Endothelial cell of hepatic sinusoid (primary cell): ENCODE data around the gene VSIG8.
"Not testable (repeated sequence)": the region's sequence is repeated elsewhere in the genome, so short reads cannot be mapped to it uniquely, and the experiment has no call there.

ENCODE experiments used
- in situ Hi-C: cut with HindIII; loops from 2 replicates; pipeline ENCODE4 v1.10.0; 2017; ENCODE audit warnings: low sequenced_read_pairs

VSIG8 gene, protein sequence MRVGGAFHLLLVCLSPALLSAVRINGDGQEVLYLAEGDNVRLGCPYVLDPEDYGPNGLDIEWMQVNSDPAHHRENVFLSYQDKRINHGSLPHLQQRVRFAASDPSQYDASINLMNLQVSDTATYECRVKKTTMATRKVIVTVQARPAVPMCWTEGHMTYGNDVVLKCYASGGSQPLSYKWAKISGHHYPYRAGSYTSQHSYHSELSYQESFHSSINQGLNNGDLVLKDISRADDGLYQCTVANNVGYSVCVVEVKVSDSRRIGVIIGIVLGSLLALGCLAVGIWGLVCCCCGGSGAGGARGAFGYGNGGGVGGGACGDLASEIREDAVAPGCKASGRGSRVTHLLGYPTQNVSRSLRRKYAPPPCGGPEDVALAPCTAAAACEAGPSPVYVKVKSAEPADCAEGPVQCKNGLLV

DNA sequence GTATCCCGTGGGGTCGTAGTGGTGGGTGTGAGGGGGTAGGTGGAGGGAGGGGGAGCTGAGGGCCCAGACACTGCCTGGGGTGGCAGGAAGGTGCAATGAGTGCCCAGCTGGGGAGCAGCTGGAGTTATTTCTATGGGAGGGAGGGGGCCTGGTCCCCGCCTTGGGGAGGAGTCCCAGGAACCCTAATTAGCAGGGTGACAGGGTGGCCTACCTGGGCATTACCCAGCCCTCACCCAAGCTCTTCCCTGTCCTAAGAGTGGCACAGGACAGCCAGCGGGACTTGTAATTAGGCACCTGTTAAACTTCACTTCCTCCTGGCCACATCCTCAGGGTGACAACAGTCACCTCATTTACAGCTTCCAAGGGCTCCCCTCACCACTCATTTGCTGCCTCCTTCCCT, at the start of gene VSIG8:
VSIG8 (minus strand) TSS at position 101 of the 400 bp plus-strand sequence. CDS start 136 bp downstream, outside the sequence.
- in situ Hi-C loops, result no loop called here

DNA sequence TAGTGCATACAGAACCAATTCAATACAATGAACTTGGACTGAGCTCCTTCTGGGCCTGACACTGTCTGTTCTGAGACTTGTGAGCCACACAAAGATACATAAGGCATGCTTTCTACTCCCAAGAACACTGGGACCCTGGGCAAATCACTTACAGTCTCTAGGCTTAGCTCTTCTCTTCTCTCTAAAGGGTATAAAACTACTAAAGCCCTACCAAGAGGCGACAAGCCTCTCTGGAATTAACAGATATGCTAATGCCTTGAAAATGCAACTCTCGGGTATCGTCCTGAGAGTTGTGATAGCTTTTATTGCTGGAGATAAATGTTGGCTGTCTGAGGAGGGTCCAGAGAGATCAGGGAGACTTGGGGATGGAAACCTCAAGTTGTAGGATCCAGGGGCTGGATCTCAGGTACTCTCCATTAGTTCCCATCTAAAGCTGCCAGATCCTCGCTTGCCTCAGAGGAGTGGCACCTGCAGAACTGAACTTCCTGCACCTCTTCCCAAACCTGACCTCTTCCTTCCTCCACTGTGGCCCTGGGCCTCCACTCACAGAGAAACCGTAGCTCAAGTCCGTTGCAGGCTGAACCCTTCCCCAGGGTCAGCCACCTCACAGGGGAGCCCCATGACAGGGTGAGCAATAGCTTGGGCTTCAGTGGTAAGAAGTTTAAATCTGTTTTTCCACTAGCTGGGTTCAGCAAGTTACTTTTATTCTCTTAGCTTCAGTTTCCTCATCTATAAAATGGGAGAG, 49.0 kb upstream of the VSIG8 start:
- in situ Hi-C loops, result no loop called here

DNA sequence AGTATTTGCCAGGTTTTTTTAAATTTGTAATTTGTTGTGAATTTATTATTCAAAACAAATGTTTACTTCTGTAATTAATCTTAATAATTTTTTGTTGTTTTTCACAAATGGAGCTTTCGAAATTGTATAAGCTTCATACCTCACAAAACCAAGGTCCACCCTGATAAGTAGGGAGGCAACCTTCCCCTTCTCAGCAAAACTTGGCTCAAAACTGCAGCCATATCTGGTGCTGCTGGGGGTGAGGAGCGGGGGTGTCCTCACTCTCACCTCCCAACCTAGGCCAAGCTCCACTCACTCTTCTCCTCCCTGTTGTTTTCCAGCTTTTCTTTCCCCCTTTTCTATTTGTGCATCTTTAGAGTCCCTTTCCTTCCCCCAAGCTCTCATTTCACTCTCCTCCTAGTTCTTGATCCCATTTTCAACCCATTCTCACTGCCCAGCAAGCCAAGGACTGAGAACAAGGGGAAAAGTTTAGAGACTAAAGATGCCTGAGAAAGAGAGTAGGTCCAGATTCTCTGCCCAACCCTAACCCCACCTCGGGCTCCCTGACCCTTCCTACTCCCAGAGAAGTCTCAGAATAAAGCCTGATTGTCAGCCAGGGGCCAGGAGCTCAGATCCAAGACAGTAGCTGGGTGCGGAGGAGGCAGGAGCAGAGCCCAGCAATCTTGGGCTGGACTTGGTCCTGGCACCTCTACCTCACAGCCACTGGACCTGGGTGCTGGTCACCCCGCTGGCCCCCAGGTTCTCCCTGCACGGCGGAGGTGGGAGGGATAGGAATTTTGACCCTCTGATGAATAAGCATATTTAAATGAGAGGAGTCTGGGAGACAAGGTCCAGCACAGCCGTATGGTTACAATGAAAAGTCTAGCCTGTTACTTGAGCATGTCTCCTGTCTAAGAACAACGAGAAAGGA, 45.8 kb upstream of the VSIG8 start:
- in situ Hi-C loops, result no loop called here

DNA sequence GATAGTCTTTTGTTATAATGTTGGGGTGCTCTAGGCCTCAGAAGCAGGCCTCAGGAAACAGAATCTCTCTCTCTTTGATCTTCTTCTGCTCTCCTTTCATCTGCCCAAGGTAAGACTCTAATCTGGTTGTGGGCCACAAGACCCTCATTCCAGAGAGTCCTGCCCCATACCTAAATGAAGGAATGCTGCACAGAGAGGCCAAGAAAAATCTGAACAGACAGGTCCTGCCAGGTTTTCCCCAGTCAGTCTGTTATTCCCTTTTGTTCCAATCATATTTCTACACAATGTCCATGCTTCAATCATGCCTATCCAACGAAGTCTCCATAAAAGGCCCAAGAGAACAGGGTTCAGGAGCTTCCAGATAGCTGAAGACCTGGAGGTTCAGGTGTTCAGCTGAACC, 44.5 kb upstream of the VSIG8 start:
- in situ Hi-C loops, result no loop called here

DNA sequence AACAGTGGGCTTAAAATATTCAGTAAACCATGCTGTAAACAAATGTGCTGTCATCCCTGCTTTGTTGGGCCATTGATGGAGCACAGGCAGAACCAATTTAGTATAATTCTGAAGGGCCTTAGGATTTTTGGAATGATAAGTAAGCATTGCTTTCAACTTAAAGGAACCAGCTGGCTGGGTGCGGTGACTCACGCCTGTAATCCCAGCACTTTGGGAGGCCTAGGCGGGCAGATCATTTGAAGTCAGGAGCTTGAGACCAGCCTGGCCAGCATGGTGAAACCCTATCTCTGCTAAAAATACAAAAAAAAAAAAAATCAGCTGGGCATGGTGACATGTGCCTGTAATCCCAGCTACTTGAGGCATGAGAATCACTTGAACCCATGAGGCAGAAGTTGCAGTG, 41.6 kb upstream of the VSIG8 start:
- in situ Hi-C loops, result not testable (repeated sequence)

DNA sequence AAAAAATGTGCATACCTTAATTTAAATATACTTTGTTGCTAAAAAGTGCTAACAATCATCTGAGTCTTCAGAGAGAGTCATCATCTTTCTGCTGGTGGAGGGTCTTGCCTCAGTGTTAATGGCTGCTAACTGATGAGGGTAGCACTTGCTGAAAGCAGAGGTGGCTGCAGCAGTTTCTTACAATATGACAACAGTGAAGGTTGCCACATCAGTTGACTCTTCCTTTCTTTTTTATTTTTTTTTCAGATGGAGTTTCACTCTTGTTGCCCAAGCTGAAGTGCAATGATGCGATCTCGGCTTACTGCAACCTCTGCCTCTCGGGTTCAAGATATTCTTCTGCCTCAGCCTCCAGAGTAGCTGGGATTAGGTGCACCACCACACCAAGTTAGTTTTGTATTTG, 40.1 kb upstream of the VSIG8 start:
- in situ Hi-C loops, result no loop called here

DNA sequence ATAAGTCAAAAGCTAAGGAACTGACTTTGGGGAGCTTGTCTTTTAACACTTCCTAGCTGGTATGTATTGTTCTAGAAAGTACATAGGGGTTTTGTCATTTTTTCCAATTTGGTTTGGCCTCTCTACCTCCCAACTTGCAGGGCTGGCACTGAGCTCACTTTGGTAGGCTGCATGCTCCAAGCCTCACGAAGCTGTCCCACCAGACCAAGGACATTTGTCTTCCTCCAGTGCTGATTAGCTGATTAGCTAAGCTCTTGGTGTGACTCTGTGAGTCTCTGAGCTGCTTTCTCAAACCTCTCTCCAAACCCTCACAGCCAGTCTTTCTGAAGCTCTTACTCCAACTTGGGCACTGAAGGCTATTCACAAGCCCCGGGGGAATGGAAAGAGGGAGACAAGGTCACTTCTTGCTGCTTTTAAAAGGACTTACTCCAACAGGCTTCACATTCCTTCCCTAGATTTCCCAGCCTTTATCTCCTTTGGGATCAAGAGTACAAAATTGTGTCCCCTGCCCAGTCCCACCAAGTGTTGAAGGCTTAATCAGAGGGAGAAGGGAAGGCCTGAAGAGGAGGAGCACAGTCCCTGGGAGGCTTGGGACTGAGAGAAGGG, 38.4 kb upstream of the VSIG8 start:
- in situ Hi-C loops, result no loop called here

DNA sequence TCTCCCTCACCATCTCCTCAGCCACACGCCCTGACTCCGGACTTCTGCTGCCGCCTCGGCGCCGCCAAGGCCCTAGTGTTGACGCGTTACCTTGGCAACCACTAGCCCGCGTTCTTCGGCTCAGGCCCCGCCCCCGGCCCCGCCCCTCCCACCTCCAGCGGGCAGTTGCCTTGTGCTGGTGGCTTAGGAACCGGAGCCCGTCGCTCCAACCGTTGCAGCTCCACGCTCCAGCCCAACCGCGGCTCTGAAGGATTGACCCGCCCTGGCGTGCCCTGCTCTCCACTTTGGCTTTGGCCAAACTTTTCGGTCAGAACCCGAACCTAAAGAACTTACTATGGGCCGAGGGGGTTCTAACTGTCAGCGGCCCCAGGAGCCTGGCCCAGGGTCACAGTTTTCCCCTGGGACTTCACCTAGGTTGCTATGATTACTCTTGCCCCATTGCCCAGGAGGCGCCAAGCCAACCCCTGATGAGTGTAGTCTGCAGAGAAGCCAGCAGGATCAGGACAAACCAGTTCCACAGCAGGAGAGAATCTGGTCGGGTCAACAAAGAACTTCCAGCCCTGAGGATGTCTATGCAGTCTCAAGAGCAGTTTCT, 37.7 kb upstream of the VSIG8 start, which contains the start of gene CFAP45:
CFAP45 (minus strand) TSS at position 80 of the 595 bp plus-strand sequence; CDS start at position 13, 67 bp downstream.
- in situ Hi-C loops, result no loop called here

DNA sequence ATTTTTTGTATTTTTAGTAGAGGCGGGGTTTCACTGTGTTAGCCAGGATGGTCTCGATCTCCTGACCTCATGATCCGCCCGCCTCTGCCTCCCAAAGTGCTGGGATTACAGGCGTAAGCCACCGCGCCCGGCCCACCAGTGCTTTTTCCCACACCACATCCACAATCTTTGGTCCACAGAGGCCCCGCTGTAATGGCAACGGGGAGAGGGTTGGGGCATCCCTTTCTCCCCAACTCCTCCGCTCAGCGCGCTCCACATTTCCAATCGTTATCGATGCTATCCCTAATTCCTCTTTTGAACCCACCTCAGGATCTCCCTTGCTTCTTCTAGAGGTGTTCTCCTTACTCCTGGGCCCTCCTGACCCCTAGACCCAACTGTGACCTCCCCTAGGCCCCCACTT, 37.2 kb upstream of the VSIG8 start:
- in situ Hi-C loops, result loop anchor here (25.0 kb wide), 1 partner anchor 462 kb away; the partner anchor contains the start of genes OR10J1 and OR10J4

DNA sequence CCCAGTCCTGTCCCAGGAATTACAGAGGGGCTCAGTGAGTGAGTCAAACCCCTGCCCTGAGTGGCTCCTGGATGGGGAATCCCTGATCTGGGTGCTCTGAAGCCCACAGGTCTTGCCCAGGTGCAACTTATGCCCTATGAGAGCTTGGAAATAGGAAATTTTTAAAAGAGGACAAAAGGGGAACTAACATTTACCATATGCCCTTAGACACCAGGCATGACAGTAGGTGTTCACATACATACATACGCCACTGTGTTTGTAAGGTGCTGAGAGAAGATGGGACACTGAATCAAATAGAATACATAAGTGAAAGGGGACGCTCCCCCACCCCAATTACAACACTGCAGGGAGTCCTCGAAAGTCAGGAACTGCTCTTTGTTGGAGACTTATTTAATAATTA, 36.1 kb upstream of the VSIG8 start:
- in situ Hi-C loops, result loop anchor here (25.0 kb wide), 1 partner anchor 461 kb away; the partner anchor contains the start of genes OR10J1 and OR10J4

DNA sequence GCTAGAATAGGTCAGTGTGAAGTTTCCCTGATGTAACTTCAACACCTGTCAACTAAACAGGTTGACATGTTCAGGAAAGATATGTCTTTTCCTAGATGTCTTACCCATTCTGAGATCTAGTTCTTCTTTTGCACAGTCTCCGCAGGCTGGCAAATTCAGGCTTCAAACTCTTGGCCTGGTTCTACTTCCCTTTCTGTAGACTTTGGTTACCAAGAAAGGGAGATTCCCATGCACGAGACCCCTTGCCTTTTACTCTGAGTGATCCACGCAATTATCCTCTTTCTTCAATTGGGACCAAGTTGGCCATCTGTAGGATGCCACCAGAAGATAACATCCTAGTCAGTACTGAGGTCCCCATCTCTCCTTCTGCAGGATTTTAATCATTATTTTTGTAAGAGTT, 35.5 kb upstream of the VSIG8 start:
- in situ Hi-C loops, result loop anchor here (25.0 kb wide), 1 partner anchor 461 kb away; the partner anchor contains the start of genes OR10J1 and OR10J4

DNA sequence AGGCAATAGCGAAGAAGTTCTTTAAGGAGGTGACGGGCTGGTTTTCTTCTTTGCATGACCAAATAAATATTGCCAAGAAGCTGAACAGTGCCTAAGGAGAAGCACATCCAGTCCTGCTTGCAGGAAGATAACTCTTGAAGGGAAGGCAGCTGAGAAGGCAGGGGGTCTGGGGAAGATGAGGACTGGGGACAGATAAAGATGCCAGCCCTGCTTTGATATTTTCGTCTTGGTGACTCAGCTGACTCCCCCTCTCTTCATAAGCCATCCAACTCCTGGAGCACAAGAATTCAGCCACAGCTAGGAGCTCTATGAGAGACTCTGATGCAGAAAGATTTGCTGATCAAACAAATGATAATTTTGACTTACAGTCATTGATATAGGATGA, 34.1 kb upstream of the VSIG8 start:
- in situ Hi-C loops, result loop anchor here (25.0 kb wide), 1 partner anchor 459 kb away; the partner anchor contains the start of genes OR10J1 and OR10J4

DNA sequence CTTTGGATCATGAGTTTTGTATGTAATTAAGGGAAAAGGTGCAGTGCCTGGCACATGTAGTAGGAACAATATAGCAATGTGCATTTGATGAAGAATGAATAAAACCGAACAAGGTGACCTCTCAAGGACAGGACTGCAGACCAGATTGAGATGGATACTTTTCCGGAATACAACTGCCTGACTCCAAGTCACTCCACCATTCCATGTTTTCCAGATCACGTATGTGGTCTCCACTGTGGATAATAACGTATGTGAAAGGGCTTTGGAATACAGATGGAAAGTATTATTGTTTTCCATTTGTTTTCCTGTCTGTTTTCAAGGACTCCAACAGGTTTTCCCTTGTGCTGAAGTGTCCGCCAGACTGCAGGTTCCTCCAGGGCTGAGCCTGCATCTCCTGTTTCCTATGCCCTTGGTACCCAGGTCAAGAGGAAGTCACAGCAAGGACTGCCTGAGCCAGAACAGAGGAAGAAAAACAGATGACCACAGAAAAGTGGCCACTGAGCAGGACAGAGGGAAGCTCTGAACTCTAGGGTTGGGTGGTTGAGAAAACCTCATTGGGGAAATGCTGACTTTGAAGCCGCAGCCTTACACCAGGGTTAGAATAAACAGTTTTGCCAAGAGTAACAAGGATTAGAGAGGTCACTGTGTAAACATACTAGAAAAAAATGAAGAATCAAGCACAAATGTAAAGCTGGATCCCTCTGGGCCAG, 33.5 kb upstream of the VSIG8 start:
- in situ Hi-C loops, result loop anchor here (25.0 kb wide), 1 partner anchor 459 kb away; the partner anchor contains the start of genes OR10J1 and OR10J4

DNA sequence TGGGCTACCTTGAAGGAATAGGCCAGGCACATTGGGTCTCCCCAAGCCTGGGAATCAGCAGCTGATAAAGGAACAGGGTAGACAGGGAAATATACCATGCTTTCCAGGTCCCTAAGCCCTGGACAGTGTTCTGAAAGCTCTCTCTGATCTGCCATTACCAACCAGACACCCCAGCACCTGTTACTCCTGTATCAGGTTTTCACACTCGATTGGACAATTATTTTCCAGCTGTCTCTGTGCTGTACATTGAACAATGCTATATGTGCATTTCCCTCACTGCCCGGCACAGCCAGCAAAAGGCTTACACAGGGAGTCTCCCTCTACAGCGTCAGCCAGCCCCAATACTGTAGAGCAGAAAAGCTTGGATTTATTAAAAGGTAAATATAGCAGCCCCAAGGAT, 32.8 kb upstream of the VSIG8 start:
- in situ Hi-C loops, result loop anchor here (25.0 kb wide), 1 partner anchor 458 kb away; the partner anchor contains the start of genes OR10J1 and OR10J4

DNA sequence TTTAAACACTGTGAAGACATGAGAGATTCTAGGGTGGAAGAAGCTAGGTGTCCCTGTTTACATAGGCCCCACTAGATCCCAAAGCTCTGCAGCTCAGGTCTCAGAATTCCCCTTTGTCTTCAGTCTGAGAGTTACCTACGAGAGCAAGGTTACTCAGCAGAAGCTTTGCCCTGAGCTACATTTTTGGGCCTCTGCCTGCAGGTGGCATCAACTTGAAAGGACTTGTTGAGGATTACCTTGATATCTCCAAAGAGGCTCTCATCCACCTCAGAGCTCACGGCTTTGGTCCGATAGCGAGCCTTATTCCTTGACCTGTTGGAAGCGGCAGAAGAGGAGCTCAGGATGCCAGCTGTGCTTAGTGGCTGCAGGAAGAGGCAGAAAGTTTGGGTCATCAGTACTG, 30.5 kb upstream of the VSIG8 start:
- in situ Hi-C loops, result loop anchor here (5.0 to 25.0 kb wide), 2 partner anchors 96 to 456 kb away; partner anchors contain the start of genes OR10J1 and OR10J4

DNA sequence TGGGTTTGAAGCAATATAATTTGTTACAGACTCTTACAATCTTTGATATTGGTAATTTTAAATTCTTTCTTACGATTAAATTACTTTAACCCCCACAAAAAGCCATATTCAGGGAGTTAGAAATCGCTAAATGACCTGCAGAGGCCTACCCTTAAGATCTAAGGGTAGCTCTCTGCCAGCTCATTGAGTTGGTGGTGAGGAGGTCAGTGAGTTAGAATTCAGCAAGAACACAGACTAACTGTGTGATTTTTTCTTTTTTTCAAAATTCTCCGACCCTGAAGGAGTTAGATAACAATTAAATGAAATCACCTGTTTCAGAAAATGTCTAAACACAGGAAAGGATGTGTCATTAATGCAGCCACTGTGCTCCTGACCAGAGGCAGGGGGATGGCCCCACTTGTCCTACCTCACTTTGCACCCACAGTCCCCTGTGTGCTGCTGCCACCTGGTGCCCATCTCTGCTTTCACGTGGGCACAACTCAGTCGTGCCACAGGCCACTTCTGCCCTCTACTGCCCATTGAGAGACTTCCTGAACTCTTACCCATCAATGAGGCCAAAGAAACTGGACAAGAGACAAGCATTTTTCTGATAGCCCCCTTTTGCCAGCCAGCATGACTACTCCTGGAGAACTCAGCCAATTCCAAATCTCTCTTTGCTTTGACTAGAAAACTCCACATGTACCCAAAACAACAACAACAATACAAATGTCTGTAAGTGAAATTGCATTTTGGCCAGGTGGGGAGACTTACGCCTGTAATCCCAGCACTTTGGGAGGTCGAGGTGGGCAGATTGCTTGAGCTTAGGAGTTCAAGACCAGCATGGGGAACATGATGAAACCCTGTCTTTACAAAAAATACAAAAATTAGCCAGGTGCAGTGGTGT, 29.1 kb upstream of the VSIG8 start:
- in situ Hi-C loops, result loop anchor here (5.0 to 25.0 kb wide), 2 partner anchors 94 to 454 kb away; partner anchors contain the start of genes OR10J1 and OR10J4

DNA sequence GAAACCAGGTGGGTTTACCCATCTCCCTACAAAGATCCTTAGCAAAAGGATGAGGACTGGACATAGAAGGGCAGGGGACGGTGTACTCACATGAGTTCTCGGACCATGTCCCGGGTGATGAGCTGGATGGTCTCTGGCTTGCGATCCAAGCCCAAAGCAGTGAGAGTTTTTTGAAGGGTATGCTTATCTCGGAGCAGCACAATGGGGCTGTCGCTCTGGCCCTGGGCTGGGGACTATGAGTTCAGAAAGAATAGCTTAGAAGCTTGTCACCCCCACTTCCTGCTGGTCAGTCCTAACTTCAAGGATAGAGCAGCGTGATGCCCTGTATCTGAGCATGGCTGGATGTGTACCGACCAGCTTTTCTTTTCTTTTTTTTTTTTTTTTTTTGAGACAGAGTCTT, 27.9 kb upstream of the VSIG8 start:
- in situ Hi-C loops, result loop anchor here (5.0 to 25.0 kb wide), 2 partner anchors 93 to 453 kb away; partner anchors contain the start of genes OR10J1 and OR10J4

DNA sequence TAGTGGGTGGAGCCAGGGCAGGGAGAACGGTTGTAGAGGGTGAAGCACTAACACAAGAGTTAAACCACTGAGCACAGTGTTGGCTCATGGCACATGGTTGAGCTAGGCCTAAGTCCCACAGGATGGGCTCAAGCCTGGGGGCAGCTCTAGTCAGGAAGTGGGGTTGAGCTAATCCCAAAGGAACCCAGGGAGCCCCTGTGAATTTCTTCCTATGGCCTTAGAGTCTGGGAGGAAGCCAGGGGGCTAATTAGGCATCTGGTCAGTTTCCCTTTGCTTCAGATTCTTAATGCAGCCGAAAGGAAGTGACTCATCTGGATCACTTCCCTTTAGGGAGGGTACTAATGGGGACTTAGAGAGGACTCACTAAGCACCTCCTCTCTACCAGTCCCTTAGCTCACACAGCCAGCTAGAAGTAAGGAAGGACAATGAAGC, 27.4 kb upstream of the VSIG8 start:
- in situ Hi-C loops, result loop anchor here (5.0 to 25.0 kb wide), 3 partner anchors 93 to 453 kb away; partner anchors contain the start of genes OR10J1 and OR10J4
